ENCODE results near the gene AOPEP.

DNA sequence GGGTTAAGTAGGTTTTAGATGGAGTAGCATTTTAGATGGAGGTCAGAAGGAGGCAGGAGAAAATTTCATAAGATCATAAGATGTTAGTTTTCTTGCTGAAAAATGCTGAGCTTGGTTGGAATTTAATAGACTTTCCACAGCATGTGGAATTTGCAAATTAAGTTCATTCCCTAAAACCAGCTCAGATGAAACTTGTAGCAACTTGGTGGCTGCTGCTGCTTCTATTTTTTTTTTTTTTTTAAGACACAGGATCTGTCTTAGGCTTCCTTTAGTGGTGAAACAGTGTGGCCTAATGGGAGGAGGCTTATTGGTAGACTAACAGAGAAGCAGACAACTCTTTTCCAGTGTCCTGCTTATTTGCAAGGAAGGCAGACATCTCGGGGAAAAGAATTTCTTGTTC is 154.5 kb downstream of the AOPEP start:
- TF ChIP-seq, protein P1, sequence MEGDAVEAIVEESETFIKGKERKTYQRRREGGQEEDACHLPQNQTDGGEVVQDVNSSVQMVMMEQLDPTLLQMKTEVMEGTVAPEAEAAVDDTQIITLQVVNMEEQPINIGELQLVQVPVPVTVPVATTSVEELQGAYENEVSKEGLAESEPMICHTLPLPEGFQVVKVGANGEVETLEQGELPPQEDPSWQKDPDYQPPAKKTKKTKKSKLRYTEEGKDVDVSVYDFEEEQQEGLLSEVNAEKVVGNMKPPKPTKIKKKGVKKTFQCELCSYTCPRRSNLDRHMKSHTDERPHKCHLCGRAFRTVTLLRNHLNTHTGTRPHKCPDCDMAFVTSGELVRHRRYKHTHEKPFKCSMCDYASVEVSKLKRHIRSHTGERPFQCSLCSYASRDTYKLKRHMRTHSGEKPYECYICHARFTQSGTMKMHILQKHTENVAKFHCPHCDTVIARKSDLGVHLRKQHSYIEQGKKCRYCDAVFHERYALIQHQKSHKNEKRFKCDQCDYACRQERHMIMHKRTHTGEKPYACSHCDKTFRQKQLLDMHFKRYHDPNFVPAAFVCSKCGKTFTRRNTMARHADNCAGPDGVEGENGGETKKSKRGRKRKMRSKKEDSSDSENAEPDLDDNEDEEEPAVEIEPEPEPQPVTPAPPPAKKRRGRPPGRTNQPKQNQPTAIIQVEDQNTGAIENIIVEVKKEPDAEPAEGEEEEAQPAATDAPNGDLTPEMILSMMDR (IDR thresholded peaks at IDR 0.05; ENCODE audit: low read depth, low read length) = no peak
- TF ChIP-seq EZH2phosphoT487 (IDR thresholded peaks at IDR 0.05; ENCODE audit: low read depth) = no peak

Data from OCI-LY3 (cell line).